Liver (tissue), 3 donors: ENCODE data around the gene PIAS1.

ENCODE experiments used
- CTCF ChIP-seq: fragments of 150-350 bp; IDR thresholded peaks from 2 replicates; pipeline ENCODE4 v1.5.1; 2017; ENCODE audit warnings: improper control_type of control experiment, low read depth, low read length; ENCODE audit not compliant: missing input control
- FOXA1 ChIP-seq: IDR thresholded peaks from 2 replicates; pipeline ENCODE4 v1.6.1; 2016; ENCODE audit warnings: antibody characterized with exemption
- GABPA ChIP-seq, 2 donors: IDR thresholded peaks in 1 of 2; conservative IDR thresholded peaks in 1 of 2; 2 replicates each; pipeline ENCODE4 v1.6.1; 2016; ENCODE audit warnings: antibody characterized with exemption in 2 of 2, mild to moderate bottlenecking in 1 of 2, moderate library complexity in 1 of 2
- RAD21 ChIP-seq, 2 donors: IDR thresholded peaks; 2 replicates each; pipeline ENCODE4 v1.6.1; 2016; ENCODE audit warnings: antibody characterized with exemption in 2 of 2, mild to moderate bottlenecking in 2 of 2
- REST ChIP-seq: IDR thresholded peaks from 2 replicates; pipeline ENCODE4 v1.6.1; 2016; ENCODE audit warnings: antibody characterized with exemption, mild to moderate bottlenecking
- TAF1 ChIP-seq: conservative IDR thresholded peaks from 2 replicates; pipeline ENCODE4 v1.6.1; 2016; ENCODE audit warnings: antibody characterized with exemption, mild to moderate bottlenecking
- YY1 ChIP-seq: IDR thresholded peaks from 2 replicates; pipeline ENCODE4 v1.6.1; 2016; ENCODE audit warnings: antibody characterized with exemption, mild to moderate bottlenecking
- TF ChIP-seq, protein P1 (sequence below): IDR thresholded peaks from 2 replicates; pipeline ENCODE4 v1.6.1; 2016; ENCODE audit warnings: antibody characterized with exemption
- donor health status: healthy.
- donor health status: healthy.

DNA sequence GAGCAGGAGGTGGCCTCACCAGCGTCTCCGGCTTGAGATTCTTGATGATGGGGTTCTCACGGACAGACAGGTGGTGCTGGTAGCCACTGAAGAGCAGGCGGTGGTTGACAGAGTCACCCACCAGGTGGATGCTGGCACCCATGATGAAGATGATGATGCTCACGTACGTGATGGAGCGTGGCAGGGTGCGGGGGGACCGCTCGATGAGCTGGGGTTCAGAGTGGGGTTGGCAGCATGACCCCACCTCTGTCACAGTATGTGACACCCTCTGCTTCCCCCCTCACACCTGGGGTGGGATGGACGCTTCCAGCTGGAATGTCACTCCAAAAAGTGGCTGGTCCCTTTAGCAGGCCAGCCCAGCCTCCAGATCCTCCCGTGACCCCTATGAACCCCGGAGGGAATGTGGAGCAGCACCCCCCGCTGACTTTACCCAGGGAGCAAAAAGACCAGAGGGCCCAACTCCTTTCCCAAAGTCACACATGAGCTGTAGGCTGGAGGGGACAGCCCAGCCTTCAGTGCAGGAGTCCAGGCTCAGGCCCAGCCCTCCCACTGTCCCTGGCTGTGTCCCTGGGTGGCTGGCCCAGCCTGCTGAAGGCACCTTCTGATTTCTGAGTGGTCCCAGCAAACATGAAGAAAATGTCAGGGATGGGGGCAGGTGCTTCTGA lies 157.7 kb downstream of the PIAS1 start:
- no peak for TF ChIP-seq RAD21 (IDR thresholded peaks at IDR 0.05)
- TF ChIP-seq CTCF: no peak
- no peak for TF ChIP-seq TAF1
- no peak for TF ChIP-seq YY1
- TF ChIP-seq, protein P1, sequence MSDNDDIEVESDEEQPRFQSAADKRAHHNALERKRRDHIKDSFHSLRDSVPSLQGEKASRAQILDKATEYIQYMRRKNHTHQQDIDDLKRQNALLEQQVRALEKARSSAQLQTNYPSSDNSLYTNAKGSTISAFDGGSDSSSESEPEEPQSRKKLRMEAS: no peak
- TF ChIP-seq GABPA (IDR thresholded peaks at IDR 0.05 in 1 of 2, conservative IDR thresholded peaks at IDR 0.05 in 1 of 2): no peak
- no peak for TF ChIP-seq FOXA1
- TF ChIP-seq REST: no peak
